Measurements from ENCODE around the gene MAVS.
A peak's percentile ranks its signal among the peaks of the same experiment; 100 is the strongest.
"Not testable (repeated sequence)": the region's sequence is repeated elsewhere in the genome, so short reads cannot be mapped to it uniquely, and the experiment has no call there.

The MAVS gene

DNA sequence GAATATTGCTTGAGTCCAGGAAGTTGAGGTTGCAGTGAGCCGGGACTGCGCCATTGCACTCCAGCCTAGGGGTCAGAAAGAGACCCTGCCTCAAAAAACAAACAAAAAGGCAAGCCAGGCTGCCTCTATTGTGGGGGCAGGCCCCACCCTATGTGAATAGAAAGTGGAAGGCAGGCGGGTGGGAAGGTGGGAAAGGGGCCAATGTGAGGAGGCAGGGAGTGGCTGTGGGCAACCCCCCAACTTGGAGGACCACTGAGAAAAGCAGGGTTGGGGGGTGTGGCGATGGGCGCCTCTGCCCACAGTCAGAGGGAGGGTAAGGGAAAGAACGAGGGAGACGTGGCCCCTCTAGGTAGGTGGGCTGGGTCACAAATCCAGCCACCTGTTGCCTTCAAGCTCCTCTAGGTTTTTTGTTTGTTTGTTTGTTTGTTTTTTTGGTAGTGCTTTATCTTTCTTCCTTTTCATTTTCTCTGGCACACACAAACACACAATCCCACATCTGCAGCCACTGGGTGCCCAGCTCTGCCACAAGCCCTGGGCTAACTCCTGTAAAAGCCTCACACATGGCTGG, 31.6 kb upstream of the MAVS start:
- no peak for DNase-seq

DNA sequence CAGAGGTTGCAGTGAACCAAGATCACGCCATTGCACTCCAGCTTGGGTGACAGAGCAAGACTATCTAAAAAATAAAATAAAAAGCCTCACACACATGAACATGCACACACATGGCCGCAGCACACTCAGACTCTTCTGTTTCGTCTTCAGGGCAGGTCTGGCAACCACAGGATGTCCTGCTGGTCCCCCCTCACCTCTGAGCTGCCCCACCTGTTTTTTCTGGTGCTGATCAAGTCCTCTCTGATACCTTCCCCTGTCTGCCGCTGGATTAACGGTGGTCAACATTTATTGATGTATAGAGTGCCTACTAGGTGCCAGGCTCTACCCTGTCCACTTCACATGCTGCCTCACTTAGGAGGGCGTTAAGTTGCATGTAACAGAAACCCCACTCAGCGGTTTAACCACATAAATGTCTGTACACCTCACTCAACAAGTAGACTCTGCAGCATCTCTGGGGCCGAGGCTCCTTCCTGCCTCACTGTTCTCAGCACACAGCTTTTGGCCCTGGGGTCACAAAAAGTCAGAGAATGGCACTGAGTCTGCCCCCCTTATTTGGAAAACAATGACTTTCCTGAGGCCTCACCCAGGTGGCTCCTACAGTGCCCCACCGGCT, 30.8 kb upstream of the MAVS start:
- no peak for DNase-seq

- peak in 24 of 51 donors; percentile 13 to 55 (median 24) for DNase-seq
These were observed 28.2 kb upstream of the MAVS start for GRCh38 chr20:3818155-3819151.

DNA sequence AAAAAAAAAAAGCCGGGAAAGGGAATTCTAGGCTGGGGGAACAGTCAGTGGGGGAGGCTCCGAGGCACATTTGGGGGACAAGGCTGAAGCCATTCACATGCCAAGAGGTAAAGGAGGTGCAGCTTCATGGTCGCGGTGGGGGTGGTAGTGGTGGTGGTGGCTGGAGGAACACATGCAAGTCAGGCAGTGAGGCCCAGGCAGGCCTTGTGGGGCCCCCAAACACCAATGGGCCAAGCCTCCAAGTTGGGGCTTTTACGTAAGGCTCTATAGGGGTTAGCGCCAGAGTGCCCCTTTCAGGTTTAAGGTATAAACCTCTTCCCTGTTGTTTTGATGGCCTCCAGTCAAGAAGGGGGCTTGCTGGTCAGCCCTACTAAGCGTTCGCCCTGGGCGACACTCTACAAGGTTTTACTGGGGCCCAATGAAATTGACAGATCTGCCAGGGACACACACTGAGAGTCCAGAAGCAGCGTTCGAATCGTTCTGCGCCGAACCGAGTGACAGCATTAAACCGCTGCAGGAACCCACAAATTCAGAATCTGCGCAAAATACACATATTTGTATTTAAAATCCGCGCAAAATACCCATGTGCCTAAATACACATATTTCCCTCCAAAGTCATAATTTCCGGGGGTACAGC, 27.1 kb upstream of the MAVS start:
- no peak for DNase-seq

DNA sequence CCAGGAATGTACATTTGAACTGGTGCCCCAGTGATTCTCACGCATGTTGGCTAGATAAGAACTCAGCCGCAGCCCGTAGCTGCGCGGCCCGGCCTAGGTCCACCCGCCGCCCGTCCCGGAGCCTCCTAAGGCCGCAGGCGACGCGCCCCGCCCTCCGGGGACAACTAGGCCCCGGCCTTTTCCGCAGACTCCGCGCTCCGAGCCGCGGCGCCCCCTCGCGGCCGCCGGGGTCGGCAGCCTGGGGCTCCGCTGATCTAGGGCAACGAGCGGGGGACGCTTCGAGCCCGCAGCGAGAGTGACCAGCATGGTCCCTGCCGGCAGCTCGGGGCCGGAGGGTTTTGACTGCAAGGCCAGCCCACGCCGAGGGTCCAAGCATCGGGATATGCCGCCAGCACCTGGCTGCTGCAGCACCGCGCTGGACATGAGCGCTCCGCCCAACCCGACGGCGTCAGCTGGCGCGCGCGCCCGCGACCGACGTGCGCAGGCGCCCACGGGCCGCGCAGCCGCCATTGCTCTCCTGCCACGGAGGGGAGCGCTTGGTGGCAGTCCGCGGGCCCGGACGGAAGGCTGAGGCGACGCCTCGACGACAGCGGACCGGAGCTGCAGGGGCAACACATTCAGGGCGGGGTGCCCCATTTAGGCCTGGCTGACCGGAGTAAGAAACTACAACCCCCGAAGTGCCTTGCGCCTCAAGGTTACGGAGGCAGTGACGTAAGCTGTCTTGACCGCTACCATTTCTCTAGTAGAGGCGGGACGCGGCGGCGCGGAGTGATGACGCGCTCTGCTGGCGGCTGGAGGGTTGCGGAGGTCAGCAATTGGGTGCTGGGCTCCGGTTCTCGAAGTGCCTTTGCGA, 26.4 kb upstream of the MAVS start, which contains the start of gene AP5S1:
Gene AP5S1, plus strand, starts transcription at position 500 of the 853 bp plus-strand sequence. CDS start 1,571 bp downstream, outside the sequence.
- peak; percentile 72 to 99 (median 95) for DNase-seq

GRCh38 chr20:3820901-3821727, 25.5 kb upstream of the MAVS start:
- DNase-seq = no peak

DNA sequence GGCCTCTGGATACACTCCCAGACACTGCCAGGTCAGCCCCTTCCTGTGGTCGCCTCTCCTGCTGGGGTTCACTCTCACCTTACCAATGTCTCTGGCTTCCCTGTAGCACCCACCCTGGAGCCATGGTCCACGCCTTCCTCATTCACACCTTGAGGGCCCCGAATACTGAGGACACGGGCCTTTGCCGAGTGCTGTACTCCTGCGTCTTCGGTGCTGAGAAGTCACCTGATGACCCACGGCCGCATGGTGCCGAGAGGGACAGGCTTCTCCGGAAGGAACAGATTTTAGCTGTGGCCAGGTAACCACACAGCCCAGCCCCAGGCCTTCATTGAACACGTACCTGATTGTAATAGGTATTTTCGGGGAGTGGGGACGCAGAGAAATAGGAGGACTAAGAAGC, 24.6 kb upstream of the MAVS start:
- DNase-seq = no peak

DNA sequence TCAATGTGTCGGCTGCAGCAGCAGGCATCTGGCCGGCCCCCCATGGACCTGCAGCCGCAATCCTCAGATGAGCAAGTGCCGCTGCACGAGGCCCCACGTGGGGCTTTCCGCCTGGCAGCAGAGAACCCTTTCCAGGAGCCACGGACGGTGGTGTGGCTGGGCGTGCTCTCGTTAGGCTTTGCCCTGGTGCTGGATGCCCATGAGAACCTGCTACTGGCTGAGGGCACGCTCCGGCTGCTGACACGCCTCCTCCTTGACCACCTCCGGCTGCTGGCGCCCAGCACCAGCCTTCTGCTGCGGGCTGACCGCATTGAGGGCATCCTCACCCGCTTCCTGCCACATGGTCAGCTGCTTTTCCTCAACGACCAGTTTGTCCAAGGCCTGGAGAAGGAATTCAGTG, 22.8 kb upstream of the MAVS start:
- DNase-seq = no peak

GRCh38 chr20:3825526-3825925, 21.1 kb upstream of the MAVS start:
- no peak for DNase-seq

DNA sequence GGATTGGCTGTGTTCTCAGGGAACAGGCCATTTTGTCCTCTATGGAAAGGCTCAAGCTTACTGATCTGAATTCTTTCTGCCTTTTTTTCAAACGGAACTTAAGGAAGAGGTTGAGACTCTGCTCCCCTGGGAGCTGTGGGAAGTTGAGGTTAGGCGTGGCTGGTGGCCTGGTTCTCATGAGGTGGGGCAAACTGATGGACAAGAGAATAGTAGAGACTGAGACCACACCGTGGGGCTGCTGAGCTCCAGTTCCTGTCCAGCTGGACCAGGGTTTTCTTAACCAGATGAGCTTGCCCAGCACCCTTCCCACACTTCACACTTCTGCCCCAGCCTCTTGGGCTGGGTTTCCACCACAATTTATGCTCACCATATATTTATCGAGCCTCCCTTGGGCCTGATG, 20.2 kb upstream of the MAVS start:
- DNase-seq = no peak

- no peak for DNase-seq
These were observed 17.8 kb upstream of the MAVS start for GRCh38 chr20:3828798-3829197.

DNA sequence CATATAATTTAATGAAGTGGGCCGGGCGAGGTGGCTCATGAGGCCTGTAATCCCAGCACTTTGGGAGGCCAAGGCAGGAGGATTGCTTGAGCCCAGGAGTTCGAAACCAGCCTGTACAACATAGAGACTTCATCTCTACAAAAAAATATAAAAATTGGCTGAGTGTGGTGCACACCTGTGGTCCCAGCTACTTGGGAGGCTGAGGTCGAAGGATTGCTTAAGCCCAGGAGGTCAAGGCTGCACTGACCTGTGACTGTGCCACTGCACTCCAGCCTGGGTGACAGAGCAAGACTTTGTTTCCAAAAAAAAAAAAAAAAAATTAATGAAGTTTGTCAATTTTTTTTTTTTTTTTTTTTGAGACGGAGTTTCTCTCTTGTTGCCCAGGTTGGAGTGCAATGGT, 16.7 kb upstream of the MAVS start:
- not testable (repeated sequence) for DNase-seq

GRCh38 chr20:3836132-3836531, 10.5 kb upstream of the MAVS start:
- no peak for DNase-seq

DNA sequence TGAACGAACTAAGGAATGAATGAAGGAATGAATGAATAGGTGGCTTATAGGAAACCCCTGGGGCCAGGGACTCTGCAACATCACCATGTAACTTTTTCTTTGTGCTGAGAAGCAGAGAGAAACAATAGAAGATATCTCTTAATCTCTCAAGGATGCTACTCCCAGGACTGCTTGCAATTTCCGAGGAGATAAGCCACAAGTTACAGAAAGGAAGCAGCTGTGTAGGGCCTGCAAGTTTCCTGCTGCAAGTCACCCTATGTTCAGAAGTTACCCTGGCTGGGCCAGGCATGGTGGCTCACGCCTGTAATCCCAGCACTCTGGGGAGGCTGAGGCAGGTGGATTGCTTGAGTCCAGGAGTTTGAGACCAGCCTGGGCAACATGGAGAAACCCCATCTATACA, 7.3 kb upstream of the MAVS start:
- DNase-seq = no peak

GRCh38 chr20:3840201-3840600, 6.4 kb upstream of the MAVS start:
- not testable (repeated sequence) for DNase-seq

- no peak for DNase-seq
These were observed 4.2 kb upstream of the MAVS start for GRCh38 chr20:3842348-3842930.

DNA sequence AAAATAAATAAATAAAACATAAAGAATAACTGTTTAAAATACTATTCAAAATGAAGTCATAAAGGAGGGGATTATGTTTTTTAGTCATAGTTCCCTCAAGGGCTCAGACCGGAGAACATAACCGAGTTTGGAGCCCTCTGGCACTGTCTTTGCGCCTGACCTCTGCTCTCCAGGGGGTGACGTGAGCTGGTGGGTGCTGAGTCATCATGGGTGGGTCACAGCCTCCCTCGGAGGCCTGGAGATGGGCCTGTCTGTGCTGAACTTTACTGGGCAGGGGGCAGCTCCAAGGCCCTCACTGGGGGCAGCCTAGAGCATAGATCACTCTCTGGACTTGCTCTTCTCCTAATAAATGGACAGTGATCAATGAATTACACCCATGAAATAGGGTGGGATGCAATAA, 3.1 kb upstream of the MAVS start:
- no peak for DNase-seq

DNA sequence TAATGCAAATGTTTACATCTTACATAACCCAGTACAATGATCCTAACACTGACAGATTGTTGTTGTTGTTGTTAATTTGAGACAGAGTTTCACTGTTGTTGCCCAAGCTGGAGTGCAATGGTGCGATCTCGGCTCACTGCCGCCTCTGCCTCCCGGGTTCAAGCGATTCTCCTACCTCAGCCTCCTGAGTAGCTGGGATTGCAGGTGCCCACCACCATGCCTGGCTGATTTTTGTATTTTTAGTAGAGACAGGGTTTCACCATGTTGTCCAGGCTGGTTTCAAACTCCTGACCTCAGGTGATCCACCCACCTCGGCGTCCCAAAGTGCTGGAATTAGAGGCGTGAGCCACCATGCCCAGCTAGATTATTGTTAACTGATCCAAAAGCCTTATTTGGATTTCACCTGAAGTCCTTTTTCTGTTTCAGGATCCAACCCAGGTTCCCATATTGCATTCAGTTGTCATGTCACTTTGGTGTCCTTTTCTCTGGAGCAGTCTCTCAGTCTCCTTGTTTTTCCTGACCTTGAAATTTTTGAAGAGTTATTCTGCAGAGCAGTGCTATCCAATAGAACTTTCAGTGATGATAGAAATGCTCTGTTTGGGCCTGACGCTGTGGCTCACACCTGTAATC, 2.5 kb upstream of the MAVS start:
- DNase-seq = not testable (repeated sequence)

GRCh38 chr20:3846378-3846739, 275 bp upstream of the MAVS start:
- DNase-seq = peak in 12 of 51 donors; percentile 15 to 66 (median 49)
